Measurements from ENCODE around the gene CENPX.

Gene CENPX

DNA sequence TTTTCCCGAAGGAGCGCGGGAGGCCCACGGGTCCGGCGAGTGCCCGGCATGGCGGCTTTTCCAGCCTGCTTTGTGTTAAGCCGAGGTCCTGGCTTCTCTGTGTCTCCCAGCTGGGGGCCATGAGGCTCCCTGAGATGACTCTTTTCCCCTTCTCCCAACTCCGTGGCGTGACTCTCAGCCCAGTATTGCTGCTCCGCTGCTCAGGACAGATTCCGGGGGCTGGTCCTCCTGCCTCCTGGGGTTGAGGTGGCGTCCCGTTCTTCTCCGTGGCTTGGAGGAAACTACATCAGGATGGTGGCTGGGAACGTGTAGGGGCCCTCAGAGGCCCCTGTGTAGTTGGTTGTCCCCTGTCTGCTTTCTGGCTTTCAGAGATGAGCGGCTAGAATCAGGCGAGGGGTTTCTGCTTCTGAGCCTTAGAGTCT is 30.0 kb upstream of the CENPX start:
- in situ Hi-C loops (cut with HindIII; ENCODE audit: low pct_unique_long_range_greater_than_20kb, low sequenced_read_pairs) = no loop called here
- TF ChIP-seq JUND (IDR thresholded peaks at IDR 0.05; ENCODE audit: low read depth) = no peak
- DNase-seq (ENCODE audit: low read depth in 1 of 2, low spot score in 1 of 2) = no peak

DNA sequence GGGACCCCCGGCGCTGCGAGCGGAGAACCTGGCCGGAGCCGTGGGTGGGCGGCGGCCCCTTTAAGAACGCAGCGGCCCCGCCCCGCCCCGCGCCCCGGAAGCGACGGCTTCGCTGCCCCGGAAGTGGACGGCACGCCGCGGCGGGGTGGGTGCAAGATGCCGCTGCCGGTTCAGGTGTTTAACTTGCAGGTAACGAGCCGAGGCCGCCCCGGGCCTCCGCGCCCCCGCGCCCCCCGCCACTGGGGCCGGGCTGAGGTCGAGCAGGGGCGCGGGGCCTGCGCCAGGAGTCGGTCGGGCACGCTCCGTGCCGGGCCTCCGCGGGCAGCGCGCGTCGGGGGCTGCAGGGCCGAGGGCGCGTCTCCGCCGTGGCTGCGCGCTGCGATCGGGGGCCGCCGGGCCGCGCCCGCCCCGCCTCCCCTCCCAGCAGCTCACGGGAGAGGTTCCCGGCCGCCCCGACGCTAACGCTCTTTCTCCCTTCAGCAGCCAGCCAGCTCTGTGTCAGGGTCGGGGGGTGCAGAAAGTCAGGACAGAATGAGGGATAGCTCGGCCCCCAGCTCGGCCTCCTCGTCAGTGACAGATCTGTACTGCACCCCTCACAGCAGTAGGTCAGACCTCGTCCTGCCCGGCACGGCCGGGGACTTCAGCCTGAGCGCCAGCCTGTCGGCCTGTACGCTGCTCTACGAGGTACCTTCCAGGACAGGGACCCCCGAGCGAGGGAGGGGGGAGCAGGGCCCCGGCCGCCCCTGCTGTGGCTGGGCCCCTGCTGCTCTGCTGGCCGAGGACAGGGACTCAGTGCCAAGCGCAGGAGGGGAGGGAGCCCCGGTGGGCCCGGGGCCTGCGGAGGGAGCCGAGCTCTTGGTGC is 29.3 kb upstream of the CENPX start, which contains the start of the genes GPS1 and RFNG:
GPS1 (plus strand) TSS at position 123 of the 862 bp plus-strand sequence; CDS start at position 157, 34 bp downstream.
RFNG (minus strand) TSS at position 36 of the 862 bp plus-strand sequence. CDS start 45 bp downstream, outside the sequence.
- in situ Hi-C loops (cut with HindIII; ENCODE audit: low pct_unique_long_range_greater_than_20kb, low sequenced_read_pairs) = no loop called here
- TF ChIP-seq JUND (IDR thresholded peaks at IDR 0.05; ENCODE audit: low read depth) = no peak
- DNase-seq (ENCODE audit: low read depth in 1 of 2, low spot score in 1 of 2) = peak; percentile 83 to 97

GRCh38 chr17:82050761-82051641 is 28.3 kb upstream of the CENPX start:
- in situ Hi-C loops (cut with HindIII; ENCODE audit: low pct_unique_long_range_greater_than_20kb, low sequenced_read_pairs) = no loop called here
- no peak for DNase-seq (ENCODE audit: low read depth in 1 of 2, low spot score in 1 of 2)
- TF ChIP-seq JUND (IDR thresholded peaks at IDR 0.05; ENCODE audit: low read depth) = no peak

DNA sequence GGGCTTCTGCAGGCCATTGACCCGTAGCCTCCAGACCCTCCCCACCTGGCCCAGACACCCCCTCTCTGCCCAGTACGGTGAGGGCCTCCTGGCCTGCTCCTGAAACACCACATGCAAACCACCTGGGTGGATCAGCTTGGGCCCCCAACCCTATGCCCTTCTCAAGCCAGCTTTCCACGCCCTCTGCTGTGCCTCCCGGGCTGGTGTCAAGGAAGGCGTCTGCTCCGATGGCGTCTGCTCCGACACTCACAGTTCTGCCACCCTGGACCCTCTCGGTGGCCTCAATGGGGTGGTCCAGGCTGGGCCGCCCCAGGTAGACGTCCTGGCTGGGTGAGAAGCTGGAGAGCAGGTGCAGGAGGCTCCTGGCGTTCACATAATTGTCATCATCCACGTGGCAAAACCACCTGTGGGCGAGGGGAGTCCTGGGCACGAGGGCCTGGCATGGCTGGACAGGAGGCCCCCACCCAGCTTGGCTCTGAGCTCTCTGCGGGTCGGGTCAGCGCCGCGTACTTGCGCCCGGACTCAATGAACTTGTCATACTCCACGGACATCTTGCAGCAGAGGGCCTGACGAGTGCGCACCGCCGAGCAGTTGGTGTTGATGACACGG is 27.6 kb upstream of the CENPX start:
- DNase-seq (ENCODE audit: low read depth in 1 of 2, low spot score in 1 of 2) = no peak
- in situ Hi-C loops (cut with HindIII; ENCODE audit: low pct_unique_long_range_greater_than_20kb, low sequenced_read_pairs) = no loop called here
- no peak for TF ChIP-seq JUND (IDR thresholded peaks at IDR 0.05; ENCODE audit: low read depth)

DNA sequence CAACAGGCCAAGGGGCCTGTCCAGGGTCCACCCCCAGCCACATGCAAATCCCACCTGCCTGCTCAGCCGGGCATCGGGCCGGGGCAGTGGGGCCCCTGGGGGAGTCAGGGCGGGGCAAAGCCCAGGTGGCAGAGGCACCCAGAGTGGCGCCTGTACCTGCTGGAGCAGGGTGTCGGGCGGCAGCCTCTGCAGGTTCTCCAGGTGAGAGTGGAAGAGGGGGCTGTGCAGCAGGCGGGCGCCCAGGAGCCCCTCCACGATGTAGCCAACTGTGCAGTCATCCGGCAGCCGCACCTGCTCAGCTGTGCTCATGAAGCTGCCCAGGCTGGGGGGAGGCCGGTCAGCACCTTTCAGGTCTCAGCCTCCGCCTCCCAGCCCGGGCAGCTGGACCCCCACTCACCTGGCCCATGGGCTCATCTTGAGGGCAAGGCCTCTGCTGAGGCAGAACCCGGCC is 26.9 kb upstream of the CENPX start:
- DNase-seq (ENCODE audit: low read depth in 1 of 2, low spot score in 1 of 2) = no peak
- in situ Hi-C loops (cut with HindIII; ENCODE audit: low pct_unique_long_range_greater_than_20kb, low sequenced_read_pairs) = no loop called here

DNA sequence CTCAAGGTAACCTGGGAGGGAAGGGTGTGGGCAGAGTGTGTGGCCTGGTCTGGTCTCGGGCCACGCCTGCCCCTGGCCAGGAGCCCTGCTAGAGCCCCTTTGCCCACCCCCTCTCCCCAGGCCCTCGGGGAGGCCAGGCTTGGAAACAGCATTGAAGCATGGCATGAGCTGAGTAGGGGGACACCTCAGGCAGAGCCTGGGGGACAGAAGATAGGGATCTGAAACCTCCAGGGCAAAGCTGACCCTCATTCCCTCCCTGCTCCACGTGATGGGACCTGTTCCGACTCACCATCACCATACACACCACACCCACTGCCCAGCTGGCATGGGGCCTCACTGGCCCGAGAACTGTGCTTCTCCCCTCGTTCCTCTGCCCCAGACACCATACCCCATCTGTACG is 26.4 kb upstream of the CENPX start:
- no peak for TF ChIP-seq JUND (IDR thresholded peaks at IDR 0.05; ENCODE audit: low read depth)
- in situ Hi-C loops (cut with HindIII; ENCODE audit: low pct_unique_long_range_greater_than_20kb, low sequenced_read_pairs) = no loop called here

More for the DNA sequence above, 26.9 kb upstream of the CENPX start:
- no peak for TF ChIP-seq JUND (IDR thresholded peaks at IDR 0.05; ENCODE audit: low read depth)

GRCh38 chr17:82048571-82048971 is 25.9 kb upstream of the CENPX start:
- in situ Hi-C loops (cut with HindIII; ENCODE audit: low pct_unique_long_range_greater_than_20kb, low sequenced_read_pairs) = no loop called here
- TF ChIP-seq JUND (IDR thresholded peaks at IDR 0.05; ENCODE audit: low read depth) = no peak
- no peak for DNase-seq (ENCODE audit: low read depth in 1 of 2, low spot score in 1 of 2)

More for the DNA sequence above, 26.4 kb upstream of the CENPX start:
- no peak for DNase-seq (ENCODE audit: low read depth in 1 of 2, low spot score in 1 of 2)

- in situ Hi-C loops (cut with HindIII; ENCODE audit: low pct_unique_long_range_greater_than_20kb, low sequenced_read_pairs) = no loop called here
- TF ChIP-seq JUND (IDR thresholded peaks at IDR 0.05; ENCODE audit: low read depth) = no peak
- no peak for DNase-seq (ENCODE audit: low read depth in 1 of 2, low spot score in 1 of 2)
Observed at GRCh38 chr17:82047914-82048570, 25.4 kb upstream of the CENPX start.

GRCh38 chr17:82047379-82047778 is 24.7 kb upstream of the CENPX start:
- in situ Hi-C loops (cut with HindIII; ENCODE audit: low pct_unique_long_range_greater_than_20kb, low sequenced_read_pairs) = no loop called here
- TF ChIP-seq JUND (IDR thresholded peaks at IDR 0.05; ENCODE audit: low read depth) = no peak

DNA sequence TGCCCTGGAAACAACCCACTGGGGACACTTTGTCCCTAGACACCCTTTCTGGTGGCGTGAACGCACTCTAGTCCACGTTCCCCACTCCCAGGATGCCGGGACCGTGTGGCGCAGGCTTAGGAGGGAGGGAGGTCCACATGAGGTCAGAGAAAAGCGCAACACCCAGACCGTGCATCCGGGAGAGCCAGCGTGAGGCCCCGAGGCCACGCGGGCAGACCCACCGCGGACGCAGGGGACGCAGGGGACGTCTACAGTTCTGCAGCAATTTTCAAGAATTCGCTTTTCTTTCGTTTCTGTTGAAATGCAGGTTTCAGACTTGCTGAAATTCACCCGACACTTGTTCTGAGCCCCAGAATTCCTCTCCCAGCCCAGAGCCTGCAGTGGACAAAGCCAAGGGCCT is 24.2 kb upstream of the CENPX start:
- in situ Hi-C loops (cut with HindIII; ENCODE audit: low pct_unique_long_range_greater_than_20kb, low sequenced_read_pairs) = no loop called here
- no peak for TF ChIP-seq JUND (IDR thresholded peaks at IDR 0.05; ENCODE audit: low read depth)
- no peak for DNase-seq (ENCODE audit: low read depth in 1 of 2, low spot score in 1 of 2)

More at GRCh38 chr17:82047379-82047778, 24.7 kb upstream of the CENPX start:
- DNase-seq (ENCODE audit: low read depth in 1 of 2, low spot score in 1 of 2) = no peak

GRCh38 chr17:82045936-82046484 is 23.3 kb upstream of the CENPX start:
- TF ChIP-seq JUND (IDR thresholded peaks at IDR 0.05; ENCODE audit: low read depth) = no peak
- in situ Hi-C loops (cut with HindIII; ENCODE audit: low pct_unique_long_range_greater_than_20kb, low sequenced_read_pairs) = no loop called here
- no peak for DNase-seq (ENCODE audit: low read depth in 1 of 2, low spot score in 1 of 2)
